CD4-positive, alpha-beta T cell treated with Interleukin-17A for 1 hour (primary cell): ENCODE results near the gene PNRC2.

Experiments
- DNase-seq: peaks from one replicate; pipeline ENCODE4 v3.0.0-alpha.2; 2020

PNRC2 gene, protein sequence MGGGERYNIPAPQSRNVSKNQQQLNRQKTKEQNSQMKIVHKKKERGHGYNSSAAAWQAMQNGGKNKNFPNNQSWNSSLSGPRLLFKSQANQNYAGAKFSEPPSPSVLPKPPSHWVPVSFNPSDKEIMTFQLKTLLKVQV

DNA sequence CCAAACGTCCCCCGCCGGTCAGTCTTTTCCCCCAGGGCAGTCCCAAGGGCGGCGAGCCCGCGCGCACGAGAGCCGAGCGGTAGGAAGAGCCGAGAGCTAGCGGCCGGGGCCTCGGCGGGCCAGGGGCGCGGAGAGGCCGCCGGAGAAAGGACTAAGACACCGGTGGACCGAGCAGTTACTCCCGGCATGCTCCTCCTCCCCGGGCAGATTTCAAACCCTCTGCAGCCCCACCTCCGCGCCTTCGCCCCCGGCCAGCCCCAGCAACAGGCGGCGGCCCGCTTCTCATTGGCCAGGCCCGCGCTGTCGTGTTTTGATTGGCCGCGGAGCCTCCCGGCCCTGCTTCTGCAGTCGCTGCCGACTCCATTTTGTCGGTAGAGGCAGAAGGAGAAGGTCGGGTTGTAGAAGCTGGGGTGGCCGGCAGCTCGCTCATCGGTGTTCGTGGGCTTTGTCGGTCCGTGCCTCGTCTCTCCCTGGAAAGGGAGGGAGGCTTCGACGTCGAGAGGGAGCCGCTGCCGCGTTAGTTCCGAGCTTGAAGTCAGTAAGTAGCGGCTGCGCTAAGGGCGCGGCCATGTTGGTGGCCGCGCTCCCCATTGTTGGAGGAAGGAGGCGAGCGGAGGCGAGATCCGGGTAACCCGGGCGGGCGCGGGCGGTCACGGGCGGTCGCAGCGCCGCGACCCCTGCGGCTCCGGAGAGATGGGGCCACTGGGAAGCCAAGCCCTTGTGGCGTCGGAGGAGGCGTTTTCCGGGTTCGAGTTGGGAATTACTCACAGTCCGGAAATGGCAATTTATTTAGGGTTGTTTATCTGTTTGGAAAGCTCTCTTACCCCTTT is at the start of gene PNRC2:
TSS of gene PNRC2 (plus strand) at position 368 of the 830 bp plus-strand sequence. CDS start 1,630 bp downstream, outside the sequence.
- peak; percentile 96 for DNase-seq

DNA sequence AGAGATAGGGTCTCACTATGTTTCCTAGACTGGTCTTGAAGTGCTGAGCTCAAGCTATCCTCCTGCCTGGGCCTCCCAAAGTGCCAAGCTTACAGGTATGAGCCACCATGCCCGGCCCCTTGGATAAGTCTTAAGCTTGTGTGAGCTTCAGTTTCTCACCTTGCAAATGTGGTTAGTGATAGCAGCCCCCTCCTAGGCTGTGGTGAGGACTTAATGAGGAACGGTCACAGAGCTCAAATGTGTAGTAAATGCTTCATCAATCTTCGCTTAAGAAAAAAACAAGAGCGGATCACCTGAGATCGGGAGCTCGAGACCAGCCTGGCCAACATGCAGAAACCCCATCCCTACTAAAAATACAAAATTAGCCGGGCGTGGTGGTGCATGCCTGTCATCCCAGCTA is 49.5 kb upstream of the PNRC2 start:
- no peak for DNase-seq

DNA sequence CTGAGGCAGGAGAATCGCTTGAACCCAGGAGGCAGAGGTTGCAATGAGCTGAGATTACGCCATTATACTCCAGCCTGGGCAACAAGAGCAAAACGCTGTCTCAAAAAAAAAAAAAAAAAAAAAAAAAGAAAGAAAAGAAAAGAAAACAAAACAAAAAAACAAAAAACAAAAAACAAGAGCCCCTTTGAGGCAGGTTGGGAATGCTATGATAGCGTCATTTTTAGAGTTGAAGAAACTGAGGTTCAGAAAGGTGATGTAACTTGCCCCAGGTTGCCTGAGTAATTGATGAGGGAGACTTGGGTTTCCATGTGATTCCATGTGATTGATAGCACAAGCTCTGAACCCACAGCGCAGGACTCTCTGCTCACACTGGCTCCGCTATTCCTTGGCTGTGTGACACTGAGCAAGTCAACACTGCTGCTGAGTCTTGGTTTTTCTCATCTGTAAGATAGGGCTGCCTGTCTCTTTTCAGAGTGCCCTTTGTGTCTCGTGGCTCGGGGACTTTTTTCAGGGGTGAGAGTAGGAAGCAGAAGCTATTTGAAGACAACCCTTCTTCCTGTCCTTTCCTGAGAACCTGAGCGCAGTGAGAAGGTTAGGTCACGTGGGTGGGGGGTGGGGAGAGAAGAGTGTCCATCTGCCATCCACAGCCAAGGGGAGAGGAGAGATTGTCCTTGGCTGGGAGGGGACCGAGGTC is 48.9 kb upstream of the PNRC2 start:
- peak; percentile 31 for DNase-seq

DNA sequence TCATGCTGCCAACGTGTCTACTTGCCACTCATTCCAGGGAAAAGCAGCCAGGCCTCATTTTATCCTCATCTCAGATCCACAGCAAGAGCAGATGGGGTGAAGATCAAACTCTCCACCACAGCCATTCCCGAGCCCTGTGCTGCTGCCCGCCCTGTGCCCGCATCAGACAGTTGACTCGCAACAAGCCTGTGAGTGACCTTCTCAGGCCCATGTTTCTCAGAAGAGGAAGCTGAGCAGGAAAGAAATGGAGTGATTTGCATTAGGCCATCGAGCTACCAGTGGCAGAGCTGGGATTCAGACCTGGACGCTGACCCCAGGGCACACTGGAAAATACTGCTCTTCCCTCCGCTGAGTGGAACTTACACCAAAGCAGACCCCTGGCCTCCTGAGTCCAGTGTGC is 47.7 kb upstream of the PNRC2 start:
- no peak for DNase-seq

DNA sequence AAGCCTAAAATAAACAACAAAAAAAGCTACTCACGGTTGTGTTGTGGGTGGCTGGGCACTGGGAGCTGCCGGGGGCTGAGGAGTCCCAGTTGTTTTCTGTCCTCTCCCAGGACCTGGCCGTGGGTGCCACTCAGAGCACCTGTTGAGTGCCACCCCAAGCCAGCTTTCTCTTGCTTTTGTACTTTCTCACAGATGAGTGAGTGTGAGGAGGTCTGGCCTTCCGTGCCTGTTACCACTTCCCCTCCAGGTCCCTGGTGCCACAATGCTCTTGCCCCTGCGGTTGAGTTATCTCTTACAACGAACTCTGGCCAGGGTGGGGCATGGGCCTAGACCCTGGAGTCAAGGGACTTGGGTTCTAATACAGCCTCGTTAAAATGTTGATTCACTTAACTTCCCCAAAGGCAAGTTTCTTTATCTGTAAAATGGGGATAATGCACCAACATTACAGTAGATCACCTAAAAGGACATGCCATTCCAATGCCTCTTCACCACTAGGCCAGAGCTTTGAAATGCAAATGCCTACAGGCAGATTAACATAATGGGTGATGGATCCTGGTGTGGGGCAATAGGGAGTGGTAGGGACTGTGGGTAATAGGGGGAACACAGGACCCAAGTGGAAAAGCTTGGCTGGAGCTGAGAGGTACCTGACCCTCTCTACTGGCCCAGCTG is 46.3 kb upstream of the PNRC2 start, which contains the start of gene CNR2:
TSS of gene CNR2 (minus strand) at position 151 of the 669 bp plus-strand sequence. CDS start 37,745 bp downstream, outside the sequence.
- peak; percentile 48 for DNase-seq

DNA sequence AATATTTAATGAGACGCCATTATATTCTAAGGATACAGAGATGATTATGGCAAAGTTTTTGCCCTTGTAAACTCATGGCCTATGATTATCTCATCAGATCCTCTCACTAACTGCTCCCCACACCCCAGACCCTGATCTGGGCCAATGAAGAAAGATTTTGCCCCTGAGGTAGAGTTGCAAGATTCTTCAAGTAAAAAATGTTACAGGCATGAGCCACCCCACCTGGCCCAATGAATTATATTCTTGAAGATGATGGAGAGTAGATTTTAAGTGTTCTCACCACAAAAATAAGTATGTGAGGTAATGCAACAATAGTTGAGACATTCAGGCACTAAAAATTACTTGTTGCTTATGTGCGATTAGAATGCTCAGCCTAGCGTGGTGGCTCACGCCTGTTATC is 44.7 kb upstream of the PNRC2 start:
- DNase-seq: no peak

DNA sequence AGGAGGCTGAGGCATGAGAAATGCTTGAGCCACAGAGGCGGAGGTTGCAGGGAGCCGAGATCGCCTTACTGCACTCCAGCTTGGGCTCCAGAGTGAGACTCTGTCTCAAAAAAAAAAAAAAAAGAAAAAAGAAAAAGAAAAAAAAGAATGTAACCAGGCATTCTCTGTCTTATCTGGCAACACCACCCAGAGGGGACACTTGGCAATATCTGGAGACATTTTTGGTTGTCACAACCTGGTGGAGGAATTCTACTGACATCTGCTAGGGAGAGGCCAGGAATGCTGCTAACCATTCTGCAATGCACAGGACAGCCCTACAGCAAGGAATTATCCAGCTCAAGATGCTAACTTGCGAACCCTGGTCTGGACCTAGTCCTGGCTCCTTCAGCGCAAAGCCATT is 44.2 kb upstream of the PNRC2 start:
- DNase-seq: no peak

DNA sequence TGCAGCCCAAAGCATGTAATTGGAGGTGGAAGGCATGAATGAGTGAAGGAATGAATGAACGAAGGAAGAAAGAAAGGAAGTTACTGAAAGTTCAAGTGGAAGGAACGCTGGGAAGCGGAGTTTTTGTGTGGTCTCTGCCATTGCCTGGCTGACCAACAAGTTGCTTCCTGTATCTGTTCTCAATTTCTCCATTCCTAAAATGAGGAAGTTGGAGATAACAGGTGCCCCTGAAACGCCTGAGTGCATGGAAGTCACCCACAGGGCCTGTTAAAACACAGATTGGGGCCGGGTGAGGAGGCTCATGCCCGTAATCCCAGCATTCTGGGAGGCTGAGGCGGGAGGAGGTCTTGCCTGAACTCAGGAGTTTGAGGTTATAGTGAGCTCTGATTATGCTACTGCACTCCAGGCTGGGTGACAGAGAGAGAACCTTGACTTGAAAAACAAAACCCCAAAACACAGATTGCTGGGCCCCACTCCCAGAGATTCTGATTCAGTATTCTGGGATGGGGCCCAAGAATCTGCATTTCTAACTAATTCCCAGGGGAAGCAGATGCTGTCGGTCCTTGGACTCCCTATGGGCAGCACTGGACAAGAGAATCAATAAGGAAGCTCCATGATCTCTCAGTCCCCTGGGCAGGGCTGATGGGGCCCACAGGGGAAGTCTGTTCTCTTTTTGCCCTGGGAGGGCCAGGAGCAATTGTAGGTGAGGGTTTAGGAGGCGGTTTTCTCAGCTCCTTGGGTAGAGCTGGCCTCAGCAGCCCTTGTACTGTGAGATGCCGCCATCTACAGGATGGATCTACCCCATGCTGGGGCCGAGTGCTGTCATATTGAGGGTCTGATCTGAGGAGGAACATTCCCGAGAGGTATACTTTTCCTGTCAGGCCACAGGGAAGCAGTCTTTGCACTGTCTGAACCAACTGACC is 43.2 kb upstream of the PNRC2 start:
- DNase-seq: peak; percentile 70

DNA sequence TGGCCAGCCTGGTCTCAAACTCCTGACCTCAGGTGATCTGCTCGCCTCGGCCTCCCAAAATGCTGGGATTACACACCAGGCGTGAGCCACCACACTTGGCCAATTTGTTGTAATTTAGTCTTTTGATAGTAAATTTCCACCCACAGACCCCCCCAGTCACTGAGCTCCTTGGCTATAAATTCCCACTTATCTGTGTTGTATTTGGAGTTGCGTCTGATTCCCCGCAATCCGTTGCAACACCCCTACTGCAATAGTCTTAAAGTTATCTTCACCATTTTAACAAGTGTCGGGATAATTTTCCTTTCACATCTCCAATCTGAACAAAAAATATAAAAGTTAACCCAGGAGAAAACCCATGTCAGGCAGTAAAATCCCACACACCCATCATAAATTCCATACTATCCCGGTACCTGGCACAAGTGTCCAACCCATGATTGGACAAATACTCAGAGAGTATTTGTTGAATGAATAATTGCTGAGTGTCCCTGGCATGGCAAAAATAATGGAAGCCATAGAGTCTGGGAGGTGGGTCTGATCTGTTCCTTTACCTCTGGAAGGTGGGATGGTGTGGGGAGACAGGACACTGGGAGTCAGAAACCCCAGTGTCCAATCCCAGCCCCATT is 37.2 kb upstream of the PNRC2 start:
- DNase-seq: no peak

DNA sequence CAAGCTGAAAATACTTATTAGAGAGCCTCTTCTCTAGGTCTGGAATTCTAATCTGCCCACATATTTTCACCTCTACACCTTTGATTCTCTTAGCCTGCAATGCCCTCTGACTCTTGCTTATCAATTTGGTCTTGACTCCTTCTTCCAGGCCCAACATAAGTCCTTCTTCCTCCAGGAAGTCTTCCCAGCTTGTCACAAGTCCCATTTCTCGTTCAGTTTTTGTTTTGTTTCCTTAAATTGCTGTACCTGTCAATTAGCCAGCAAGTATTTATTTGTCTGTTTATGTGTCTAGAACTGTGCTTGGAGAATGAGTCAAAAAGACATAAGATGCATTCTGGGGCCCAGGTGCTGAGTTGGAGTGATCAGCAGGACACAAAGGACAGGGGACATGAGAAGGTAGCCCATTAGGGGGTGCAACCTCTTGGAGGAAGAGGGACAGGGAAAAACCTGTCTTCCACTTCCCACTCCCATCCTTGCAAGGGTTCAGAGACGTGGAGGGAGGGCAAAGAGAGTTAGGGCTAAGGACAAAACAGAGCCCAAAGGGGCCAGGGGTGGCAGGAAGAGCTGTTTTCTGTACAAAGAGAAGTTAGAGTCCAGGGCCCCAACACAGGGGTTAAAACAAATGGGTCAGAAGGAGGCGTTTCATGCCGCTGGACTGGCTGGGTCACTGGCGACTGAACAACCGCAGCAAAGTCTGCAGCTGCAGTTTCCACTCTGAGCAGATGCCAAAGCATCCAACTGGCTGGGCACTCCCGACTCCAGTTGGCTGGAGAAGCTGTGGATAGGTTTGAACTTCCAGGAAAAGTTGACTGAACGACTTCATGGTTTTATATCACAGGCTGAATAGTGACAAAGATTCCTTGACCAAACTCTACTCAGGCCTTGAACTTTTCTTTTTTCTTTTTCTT is 35.8 kb upstream of the PNRC2 start:
- no peak for DNase-seq

DNA sequence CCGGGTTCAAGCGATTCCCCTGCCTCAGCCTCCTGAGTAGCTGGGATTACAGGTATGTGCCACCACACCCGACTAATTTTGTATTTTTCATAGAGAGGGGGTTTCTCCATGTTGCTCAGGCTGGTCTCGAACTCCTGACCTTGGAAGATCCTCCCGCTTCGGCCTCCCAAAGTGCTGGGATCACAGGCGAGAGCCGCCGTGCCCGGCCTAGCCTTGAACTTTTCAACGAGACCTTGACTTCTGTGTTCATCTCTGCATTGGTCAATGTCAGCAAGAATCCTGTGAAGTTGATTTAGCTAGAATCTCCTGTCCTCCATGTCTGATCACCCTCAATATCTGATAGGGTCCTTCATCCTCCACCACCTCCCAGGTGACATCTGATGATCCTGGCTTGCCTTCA is 35.0 kb upstream of the PNRC2 start:
- DNase-seq: no peak

DNA sequence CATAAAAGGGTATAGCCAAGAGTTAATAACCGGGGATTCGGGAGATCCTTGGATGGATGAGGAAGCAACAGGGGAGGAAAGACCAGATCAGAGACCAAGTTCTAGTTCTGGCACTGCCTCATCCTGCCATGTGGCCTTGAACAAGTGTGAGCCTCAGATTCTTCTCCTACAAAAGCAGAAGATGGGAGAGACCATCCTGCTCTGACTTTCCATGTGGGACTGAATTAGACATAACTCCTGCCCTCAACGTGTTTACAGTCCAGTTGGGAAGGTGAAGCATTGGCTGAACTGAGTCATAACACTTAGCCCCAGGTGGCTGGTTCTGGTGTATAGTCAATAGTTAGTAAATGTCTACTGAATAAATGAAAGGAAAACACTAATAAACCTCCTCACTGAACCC is 34.3 kb upstream of the PNRC2 start:
- DNase-seq: no peak

DNA sequence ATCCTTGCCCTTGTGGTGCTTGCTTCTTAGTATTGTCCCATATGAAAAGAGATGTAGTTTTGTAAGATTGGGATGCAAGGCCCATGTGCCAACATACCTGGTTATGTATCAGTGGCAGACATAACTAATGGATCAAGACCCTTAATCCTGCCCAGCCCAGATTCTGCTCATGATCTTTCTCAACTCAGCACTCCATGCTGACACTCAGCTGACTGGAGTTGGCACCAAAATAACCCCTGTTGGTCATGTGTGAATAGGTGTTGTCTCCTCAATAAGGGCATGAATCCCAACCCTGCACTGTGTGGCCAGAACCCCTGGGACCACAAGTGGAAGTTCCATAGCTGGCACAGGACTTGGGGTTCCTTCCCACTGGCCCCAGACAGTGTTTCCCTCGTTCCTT is 32.5 kb upstream of the PNRC2 start:
- DNase-seq: no peak

DNA sequence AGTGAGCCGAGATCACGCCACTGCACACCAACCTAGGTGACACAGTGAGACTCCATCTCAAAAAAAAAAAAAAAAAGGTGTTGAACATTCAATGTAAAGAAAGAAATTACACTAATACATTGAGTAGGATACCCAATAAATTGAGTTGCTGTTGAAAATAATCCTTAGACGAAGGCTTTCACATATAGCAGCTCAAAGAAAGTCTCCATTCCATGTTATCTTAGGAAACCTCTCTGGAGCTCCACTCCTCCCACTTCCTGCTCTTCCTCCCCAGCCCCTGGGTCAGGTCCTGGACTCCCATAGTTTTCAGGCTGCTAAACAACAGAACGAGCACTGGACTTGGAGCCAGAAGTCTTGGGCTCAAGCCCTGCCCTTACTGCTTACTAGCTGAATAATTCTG is 30.8 kb upstream of the PNRC2 start:
- no peak for DNase-seq

DNA sequence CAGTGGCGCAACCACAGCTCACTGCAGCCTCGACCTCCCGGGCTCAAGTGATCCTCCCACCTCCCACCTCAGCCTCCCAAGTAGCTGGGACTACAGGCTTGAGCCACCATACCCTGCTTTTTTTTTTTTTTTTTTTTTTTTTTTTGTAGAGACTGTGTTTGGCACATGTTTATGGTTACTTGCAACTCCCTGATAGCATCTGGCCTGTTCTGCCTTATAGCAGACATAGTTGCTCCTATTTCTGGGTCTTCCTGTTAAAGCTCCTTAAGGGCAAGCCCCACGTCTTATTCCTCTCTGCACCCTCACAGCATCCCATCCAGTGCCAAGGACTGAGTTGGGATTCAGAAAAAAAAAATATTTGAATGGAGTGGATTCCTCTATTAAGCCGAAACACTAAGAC is 29.4 kb upstream of the PNRC2 start:
- DNase-seq: no peak

DNA sequence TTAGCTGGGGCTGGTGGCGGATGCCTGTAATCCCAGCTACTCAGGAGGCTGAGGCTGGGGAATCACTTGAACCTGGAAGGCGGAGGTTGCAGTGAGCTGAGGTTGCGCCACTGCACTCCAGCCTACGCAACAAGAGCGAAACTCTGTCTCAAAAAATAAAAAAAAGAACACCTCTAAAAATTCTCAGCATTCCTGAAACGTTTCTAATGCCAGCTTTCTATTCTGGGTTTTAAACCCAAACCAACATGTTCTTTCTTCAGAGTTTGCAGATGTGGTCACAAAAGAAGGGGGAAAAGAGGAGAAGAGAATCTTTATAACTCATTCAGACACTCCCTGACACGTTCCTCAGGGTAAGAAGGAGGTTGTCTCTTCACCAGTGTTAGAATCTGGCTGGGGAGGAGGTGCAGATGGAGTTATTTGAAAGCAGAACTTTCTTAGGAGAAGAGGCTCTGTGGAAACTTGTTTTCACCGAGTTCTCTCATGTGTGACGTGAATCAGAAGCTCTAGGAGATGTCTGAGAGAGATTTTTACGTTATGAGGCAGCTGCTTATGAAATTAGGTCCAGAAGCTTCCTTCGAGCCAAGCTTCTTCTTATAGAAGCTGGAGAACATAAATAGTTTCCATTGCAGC is 28.7 kb upstream of the PNRC2 start:
- DNase-seq: no peak

DNA sequence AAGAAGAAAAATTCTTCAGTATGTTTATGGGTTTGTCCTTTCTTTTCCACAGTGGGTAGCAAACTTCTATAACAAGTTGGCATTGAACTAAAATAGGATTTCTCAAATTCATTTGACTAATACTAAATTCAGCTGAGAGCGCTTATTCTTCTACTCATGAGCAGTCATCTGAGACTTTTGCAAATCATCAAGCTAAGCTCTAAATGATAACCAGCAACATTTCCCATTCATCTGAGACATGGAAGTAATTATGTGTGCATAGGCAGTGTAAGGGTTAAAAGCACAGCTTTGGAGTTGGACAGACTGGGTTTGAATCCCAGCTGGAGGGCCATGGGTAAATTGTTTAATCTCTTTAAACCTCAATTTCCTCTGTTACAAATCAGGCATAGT is 28.1 kb upstream of the PNRC2 start:
- DNase-seq: no peak

DNA sequence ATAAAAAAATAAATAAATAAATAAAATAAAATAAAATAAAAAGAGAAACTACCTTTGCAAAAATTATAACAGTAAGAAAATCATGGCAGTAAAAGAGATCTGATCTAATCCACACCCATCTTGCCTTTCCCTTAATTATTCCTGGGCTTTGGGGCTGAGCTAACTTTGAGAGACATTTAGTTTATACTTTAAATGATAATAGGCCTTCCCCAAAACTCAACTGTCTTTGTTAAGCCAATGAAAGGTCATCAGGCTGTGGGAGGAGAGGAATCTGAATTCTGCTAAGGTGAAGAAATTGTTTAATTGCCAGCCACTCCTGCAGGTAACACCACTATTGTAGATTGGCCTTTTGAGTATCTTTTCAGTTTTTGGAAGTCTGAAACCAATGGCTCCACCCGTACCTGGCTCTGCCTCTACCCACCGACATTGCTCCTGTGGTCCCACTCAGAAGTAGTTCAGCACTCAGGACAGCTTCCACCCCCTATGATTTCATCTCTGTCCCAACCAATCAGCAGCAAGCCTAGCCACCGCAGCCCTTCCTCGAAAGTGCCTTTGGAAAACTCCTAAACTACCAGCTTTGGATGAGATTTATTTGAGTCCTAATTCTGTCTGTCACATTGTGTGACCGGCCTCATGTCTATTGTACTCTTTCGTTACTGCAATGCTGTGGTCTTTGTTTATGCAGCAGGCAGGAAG is 23.0 kb upstream of the PNRC2 start:
- no peak for DNase-seq

DNA sequence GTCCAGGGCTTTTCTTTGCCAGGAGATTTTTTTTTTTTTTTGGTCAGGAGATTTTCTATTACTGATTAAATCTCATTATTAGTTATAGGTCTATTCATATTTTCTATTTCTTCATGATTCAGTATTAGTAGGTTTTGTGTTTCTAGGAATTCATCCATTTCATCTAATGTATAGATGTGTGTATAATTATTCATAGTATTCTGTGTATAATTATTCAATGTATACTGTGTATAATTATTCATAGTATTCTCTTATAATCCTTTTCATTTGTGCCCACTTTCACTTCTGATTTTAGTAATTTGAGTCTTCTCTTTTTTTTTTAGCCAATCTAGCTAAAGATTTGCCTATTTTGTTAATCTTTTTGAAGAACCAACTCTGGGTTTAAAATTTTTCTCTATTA is 12.3 kb upstream of the PNRC2 start:
- DNase-seq: no peak

DNA sequence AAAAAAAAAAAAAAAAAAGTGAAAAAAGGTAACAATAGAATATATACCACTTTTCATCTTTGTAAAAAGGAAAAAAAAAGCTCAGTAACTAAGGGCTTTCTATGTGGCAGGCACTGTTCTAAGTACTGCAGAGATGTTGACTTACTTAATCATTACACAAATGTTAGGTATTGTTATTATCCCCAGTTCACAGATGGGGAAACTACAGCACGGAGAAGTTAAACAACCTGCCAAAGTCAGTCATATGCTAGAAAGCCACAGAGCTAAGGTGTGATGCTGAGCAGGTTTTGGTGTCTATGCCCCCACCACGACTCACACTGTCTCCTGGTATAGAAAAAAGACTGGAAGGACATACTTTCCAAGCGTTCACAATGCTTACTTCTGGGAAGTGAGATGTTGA is 6.6 kb upstream of the PNRC2 start:
- DNase-seq: no peak
